PC-3 (cell line): ENCODE results near the gene PRSS21.

Source experiments
- EZH2 ChIP-seq: fragments of 300-600 bp; sonication (generic); IDR thresholded peaks from one replicate; pipeline ENCODE4 v1.6.1; 2017; ENCODE audit warnings: antibody characterized with exemption, mild to moderate bottlenecking, low read length; ENCODE audit not compliant: unreplicated experiment
- TF ChIP-seq, protein P1 (sequence below): fragments of 300-600 bp; sonication (generic); conservative IDR thresholded peaks from 2 replicates; pipeline ENCODE4 v1.5.1; 2017; ENCODE audit warnings: antibody characterized with exemption, low read depth, mild to moderate bottlenecking, low read length

DNA sequence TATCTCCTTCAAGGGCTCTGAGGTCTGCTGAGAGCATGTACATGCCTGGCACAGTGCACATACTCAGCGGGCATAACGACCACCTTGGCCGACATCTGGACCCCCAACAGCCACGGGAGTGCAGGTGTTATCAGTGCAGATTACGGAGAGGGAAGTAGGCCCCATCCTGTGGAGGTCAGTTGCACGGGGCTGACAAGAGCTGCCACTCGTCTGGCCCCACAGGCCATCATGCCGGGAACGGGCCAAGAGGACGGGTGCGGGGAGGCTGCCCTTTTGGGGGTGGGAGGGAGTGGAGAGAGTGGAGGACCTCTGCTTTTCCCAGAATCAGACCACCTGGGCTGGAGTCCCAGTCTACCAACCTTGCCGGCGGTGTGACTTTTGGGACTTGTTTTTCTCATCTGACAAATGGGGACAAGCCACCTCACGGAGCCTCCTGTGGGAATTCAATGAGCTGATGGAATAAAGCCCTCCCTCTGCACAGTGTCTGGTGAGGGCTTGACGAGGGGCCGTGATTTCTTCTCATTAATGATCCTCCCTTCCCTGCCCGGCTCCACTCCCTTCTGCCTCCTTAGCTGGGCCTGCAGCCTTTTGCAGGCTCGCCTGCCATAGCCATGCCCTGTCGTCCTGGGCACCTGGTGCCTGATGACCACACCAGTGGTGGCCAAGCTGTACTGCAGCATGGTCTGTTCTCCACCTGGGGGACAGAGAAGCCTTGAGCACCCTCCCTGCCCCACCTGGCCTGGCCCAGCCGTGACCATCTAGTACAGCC lies 34.3 kb upstream of the PRSS21 start:
- TF ChIP-seq, protein P1, sequence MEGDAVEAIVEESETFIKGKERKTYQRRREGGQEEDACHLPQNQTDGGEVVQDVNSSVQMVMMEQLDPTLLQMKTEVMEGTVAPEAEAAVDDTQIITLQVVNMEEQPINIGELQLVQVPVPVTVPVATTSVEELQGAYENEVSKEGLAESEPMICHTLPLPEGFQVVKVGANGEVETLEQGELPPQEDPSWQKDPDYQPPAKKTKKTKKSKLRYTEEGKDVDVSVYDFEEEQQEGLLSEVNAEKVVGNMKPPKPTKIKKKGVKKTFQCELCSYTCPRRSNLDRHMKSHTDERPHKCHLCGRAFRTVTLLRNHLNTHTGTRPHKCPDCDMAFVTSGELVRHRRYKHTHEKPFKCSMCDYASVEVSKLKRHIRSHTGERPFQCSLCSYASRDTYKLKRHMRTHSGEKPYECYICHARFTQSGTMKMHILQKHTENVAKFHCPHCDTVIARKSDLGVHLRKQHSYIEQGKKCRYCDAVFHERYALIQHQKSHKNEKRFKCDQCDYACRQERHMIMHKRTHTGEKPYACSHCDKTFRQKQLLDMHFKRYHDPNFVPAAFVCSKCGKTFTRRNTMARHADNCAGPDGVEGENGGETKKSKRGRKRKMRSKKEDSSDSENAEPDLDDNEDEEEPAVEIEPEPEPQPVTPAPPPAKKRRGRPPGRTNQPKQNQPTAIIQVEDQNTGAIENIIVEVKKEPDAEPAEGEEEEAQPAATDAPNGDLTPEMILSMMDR = no peak
- TF ChIP-seq EZH2 = no peak
